ENCODE data around the gene SERPINB12. TPM values are rescaled to one million over a fixed set of nuclear protein-coding genes. Genes with fewer than 3 reads are reported as not detected.

The SERPINB12 gene
- total and polyA plus RNA-seq, 2 donors (not counting 3 experiments of a cell fraction or from before 2014, with no cell fraction given) = not detected

DNA sequence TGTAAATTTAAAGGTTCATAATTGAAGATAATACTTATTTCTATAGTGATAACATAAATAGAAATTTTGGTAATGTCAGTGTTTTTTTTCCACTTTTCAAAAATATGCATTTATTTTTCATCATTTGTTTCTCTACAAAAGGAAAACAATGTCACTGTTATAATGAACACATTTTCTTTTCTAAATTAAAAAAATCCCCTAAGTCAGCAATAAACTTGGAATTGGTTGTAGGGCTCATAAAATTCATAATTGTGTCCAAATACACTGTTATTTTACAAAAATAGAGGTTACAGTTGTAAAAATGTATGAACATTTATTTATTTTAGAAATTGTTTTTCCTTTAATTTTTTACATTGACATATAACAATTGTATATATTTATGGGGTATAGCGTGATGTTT, 26.4 kb upstream of the SERPINB12 start:
- Histone ChIP-seq H3K4me1 (ENCODE audit: control insufficient read depth, extremely low read depth, insufficient read depth, low read length) (no peaks in the 10 kb centered on the region), H3K79me2 (ENCODE audit: control insufficient read depth, insufficient read depth, low read length) (no peaks in the 10 kb centered on the region), H3K9me3 (replicated peaks; ENCODE audit: control insufficient read depth, insufficient read depth, low read length) (no peaks in the 10 kb centered on the region), H3K4me2 (ENCODE audit: insufficient read depth, low read length) (no peak overlapping the region), H3K27ac (ENCODE audit: insufficient read depth, low read depth, low read length) (no peak overlapping the region), H3K4me3 (replicated peaks in 1 of 3; ENCODE audit: insufficient read depth in 1 of 3, low read depth in 1 of 3, low read length in 3 of 3) (no peak overlapping the region), H3K9ac (replicated peaks; ENCODE audit: extremely low read depth, insufficient read depth, low read length) (no peak overlapping the region), H4K20me1 (replicated peaks; ENCODE audit: control insufficient read depth, extremely low read depth, insufficient read depth, low read length) (no peaks in the 10 kb centered on the region), H3K27me3 (ENCODE audit: control insufficient read depth in 2 of 2, insufficient read depth in 2 of 2, low read length in 2 of 2) (peaks cover 8 to 9% of the 10 kb centered on the region in 2 experiments), H3K36me3 (ENCODE audit: control insufficient read depth in 2 of 2, extremely low read depth in 1 of 2, insufficient read depth in 2 of 2, low read length in 2 of 2) (no peaks in the 10 kb centered on the region), H2AFZ (ENCODE audit: low read depth, low read length) (no peak overlapping the region), H3K9me1 (replicated peaks; ENCODE audit: control insufficient read depth, extremely low read depth, insufficient read depth, low read length) (no peaks in the 10 kb centered on the region)
- FAIRE-seq (no peak), DNase-seq (ENCODE audit: low read depth, low spot score) (no peak)
- no TSS peak for BruUV-seq (replicated peaks)
- dilution Hi-C loops (cut with MboI; ENCODE audit: extremely low pct_ligation_motif_present, low sequenced_read_pairs) (no loop called here), intact Hi-C loops (cut with micrococcal nuclease) (loop anchor here (5.0 kb wide), 1 partner anchor 476 kb away; no protein-coding TSS in a partner anchor)
- CTCF ChIA-PET = interaction anchor here (1.0 to 7.6 kb wide), 7 partner anchors 8 to 479 kb away, joined by 4 to 173 read pairs (median 25); no protein-coding TSS in a partner anchor
- TF ChIP-seq FOS (IDR thresholded peaks at IDR 0.05; ENCODE audit: borderline replicate concordance, insufficient read depth, low read length) = no peak
- TF ChIP-seq POLR2A (IDR thresholded peaks at IDR 0.05; ENCODE audit: low read depth, low read length) = no peak
- no peak for TF ChIP-seq MYC (IDR thresholded peaks at IDR 0.05; ENCODE audit: low read depth, low read length)
- TF ChIP-seq JUN (IDR thresholded peaks at IDR 0.05; ENCODE audit: borderline replicate concordance, insufficient read depth, insufficient read length, low read depth) = no peak
- TF ChIP-seq, protein P1, sequence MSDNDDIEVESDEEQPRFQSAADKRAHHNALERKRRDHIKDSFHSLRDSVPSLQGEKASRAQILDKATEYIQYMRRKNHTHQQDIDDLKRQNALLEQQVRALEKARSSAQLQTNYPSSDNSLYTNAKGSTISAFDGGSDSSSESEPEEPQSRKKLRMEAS (IDR thresholded peaks at IDR 0.05; ENCODE audit: insufficient read depth, insufficient read length) = no peak
- TF ChIP-seq, protein P2, sequence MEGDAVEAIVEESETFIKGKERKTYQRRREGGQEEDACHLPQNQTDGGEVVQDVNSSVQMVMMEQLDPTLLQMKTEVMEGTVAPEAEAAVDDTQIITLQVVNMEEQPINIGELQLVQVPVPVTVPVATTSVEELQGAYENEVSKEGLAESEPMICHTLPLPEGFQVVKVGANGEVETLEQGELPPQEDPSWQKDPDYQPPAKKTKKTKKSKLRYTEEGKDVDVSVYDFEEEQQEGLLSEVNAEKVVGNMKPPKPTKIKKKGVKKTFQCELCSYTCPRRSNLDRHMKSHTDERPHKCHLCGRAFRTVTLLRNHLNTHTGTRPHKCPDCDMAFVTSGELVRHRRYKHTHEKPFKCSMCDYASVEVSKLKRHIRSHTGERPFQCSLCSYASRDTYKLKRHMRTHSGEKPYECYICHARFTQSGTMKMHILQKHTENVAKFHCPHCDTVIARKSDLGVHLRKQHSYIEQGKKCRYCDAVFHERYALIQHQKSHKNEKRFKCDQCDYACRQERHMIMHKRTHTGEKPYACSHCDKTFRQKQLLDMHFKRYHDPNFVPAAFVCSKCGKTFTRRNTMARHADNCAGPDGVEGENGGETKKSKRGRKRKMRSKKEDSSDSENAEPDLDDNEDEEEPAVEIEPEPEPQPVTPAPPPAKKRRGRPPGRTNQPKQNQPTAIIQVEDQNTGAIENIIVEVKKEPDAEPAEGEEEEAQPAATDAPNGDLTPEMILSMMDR (IDR thresholded peaks at IDR 0.05; ENCODE audit: extremely low read depth in 1 of 2, insufficient read depth in 1 of 2, low read depth in 1 of 2, low read length in 2 of 2) = no peak
- no peak for TF ChIP-seq GATA2 (IDR thresholded peaks at IDR 0.05; ENCODE audit: insufficient read depth, insufficient read length, low read depth, low read length)
- TF ChIP-seq EZH2 (IDR thresholded peaks at IDR 0.05; ENCODE audit: borderline replicate concordance, low read depth, low read length, severe bottlenecking) = no peak
- TF ChIP-seq POLR2AphosphoS5 (IDR thresholded peaks at IDR 0.05; ENCODE audit: insufficient read depth, low read depth, low read length) = no peak
- POLR2A ChIA-PET = no interaction called here

Measured in endothelial cell of umbilical vein (primary cell).